Measurements from ENCODE around the gene MAJIN. TPM values are rescaled to one million over a fixed set of nuclear protein-coding genes. Genes with fewer than 3 reads are reported as not detected.

Gene MAJIN
- polyA plus RNA-seq, 3 donors: not detected

- Histone ChIP-seq H3K4me2 (replicated peaks; ENCODE audit: extremely low read depth, low read length, poor library complexity, severe bottlenecking) (no peak overlapping the region), H3K79me2 (ENCODE audit: insufficient read depth, low read length) (no peaks in the 10 kb centered on the region), H3K4me3 (replicated peaks in 1 of 3; ENCODE audit: low read depth in 2 of 3, low read length in 3 of 3) (no peak overlapping the region), H3K4me1 (ENCODE audit: control insufficient read depth in 1 of 2, insufficient read depth in 2 of 2, low read length in 2 of 2) (peaks cover 17 to 24% of the 10 kb centered on the region in 2 donors), H3K9ac (ENCODE audit: insufficient read depth, low read length, poor library complexity, severe bottlenecking) (no peak overlapping the region), H2AFZ (ENCODE audit: insufficient read depth, low read depth, low read length, poor library complexity, severe bottlenecking) (no peak overlapping the region), H3K36me3 (replicated peaks in 1 of 2; ENCODE audit: control insufficient read depth in 1 of 2, insufficient read depth in 2 of 2, low read length in 2 of 2) (no peaks in the 10 kb centered on the region), H3K27me3 (ENCODE audit: control insufficient read depth in 2 of 2, insufficient read depth in 2 of 2, low read length in 2 of 2) (peaks cover 2 to 20% of the 10 kb centered on the region in 2 donors), H3K27ac (ENCODE audit: low read depth in 1 of 2, low read length in 2 of 2) (no peak overlapping the region), H4K20me1 (ENCODE audit: insufficient read depth, low read length) (no peaks in the 10 kb centered on the region), H3K9me3 (replicated peaks in 1 of 2; ENCODE audit: control insufficient read depth in 1 of 2, insufficient read depth in 1 of 2, low read length in 2 of 2) (no peaks in the 10 kb centered on the region)
- peaks cover 23% of the 10 kb centered on the region for H3K4me1 Mint-ChIP-seq
- no peaks in the 10 kb centered on the region for H3K9me3 Mint-ChIP-seq
- H3K27ac Mint-ChIP-seq: no peak overlapping the region
- peaks cover 19 to 29% (median 26%) of the 10 kb centered on the region in 3 donors for H3K27me3 Mint-ChIP-seq (ENCODE audit: low read depth in 3 of 3)
- no peak for DNase-seq
- TF ChIP-seq CTCF (IDR thresholded peaks at IDR 0.05): no peak
- 75% methylated on average over 2 of the region's 3 CpGs for WGBS (ENCODE audit: insufficient coverage)
- H3K36me3 Mint-ChIP-seq: no peaks in the 10 kb centered on the region
- intact Hi-C loops (cut with micrococcal nuclease): no loop called here
- no peak overlapping the region for H3K4me3 Mint-ChIP-seq
These were observed 4.5 kb downstream of the MAJIN start for GRCh38 chr11:64967375-64967774.

DNA sequence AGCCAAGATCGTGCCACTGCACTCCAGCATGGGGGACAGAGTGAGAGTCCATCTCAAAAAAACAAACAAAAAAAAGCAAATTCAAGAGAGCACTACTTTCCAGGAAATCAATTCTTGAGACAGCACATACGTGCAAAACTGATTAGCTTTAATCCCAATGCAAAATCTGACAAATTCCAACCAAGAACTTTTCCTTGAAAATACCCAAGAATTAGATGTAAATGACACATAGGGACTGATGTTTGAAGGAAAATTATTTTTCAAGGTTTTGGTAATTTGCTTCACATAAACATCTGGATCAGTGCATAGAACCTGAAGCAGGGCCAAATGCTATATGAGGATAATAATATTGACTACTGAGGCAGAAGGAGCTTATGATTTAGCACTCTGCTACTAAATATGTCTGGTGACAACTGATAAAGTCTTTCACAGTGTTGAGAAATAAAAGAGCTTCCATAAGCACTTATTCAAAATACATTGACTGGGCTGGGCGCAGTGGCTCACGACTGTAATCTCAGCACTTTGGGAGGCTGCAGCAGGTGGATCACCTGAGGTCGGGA lies 8.8 kb downstream of the MAJIN start:
- Mint-ChIP-seq H3K27ac (no peak overlapping the region), H3K36me3 (no peaks in the 10 kb centered on the region), H3K4me3 (no peak overlapping the region), H3K4me1 (peaks cover 17% of the 10 kb centered on the region), H3K27me3 (ENCODE audit: low read depth in 3 of 3) (peaks cover 3 to 11% (median 3%) of the 10 kb centered on the region in 3 donors), H3K9me3 (no peaks in the 10 kb centered on the region)
- peaks cover 7 to 13% of the 10 kb centered on the region in 2 donors for H3K4me1 ChIP-seq (ENCODE audit: control insufficient read depth in 1 of 2, insufficient read depth in 2 of 2, low read length in 2 of 2)
- H3K27me3 ChIP-seq (ENCODE audit: control insufficient read depth in 2 of 2, insufficient read depth in 2 of 2, low read length in 2 of 2): no peaks in the 10 kb centered on the region
- intact Hi-C loops (cut with micrococcal nuclease): no loop called here
- H3K4me3 ChIP-seq (replicated peaks in 1 of 3; ENCODE audit: low read depth in 2 of 3, low read length in 3 of 3): no peak overlapping the region
- no peak for DNase-seq
- H3K9ac ChIP-seq (ENCODE audit: insufficient read depth, low read length, poor library complexity, severe bottlenecking): no peak overlapping the region
- H3K79me2 ChIP-seq (ENCODE audit: insufficient read depth, low read length): no peaks in the 10 kb centered on the region
- H3K9me3 ChIP-seq (replicated peaks in 1 of 2; ENCODE audit: control insufficient read depth in 1 of 2, insufficient read depth in 1 of 2, low read length in 2 of 2): no peaks in the 10 kb centered on the region
- H4K20me1 ChIP-seq (ENCODE audit: insufficient read depth, low read length): no peaks in the 10 kb centered on the region
- no peak for TF ChIP-seq CTCF (IDR thresholded peaks at IDR 0.05)
- H2AFZ ChIP-seq (ENCODE audit: insufficient read depth, low read depth, low read length, poor library complexity, severe bottlenecking): no peak overlapping the region
- no peak overlapping the region for H3K27ac ChIP-seq (ENCODE audit: low read depth in 1 of 2, low read length in 2 of 2)
- no peak overlapping the region for H3K4me2 ChIP-seq (replicated peaks; ENCODE audit: extremely low read depth, low read length, poor library complexity, severe bottlenecking)
- WGBS (ENCODE audit: insufficient coverage): 100% methylated on average over 1 of the region's 5 CpGs
- H3K36me3 ChIP-seq (replicated peaks in 1 of 2; ENCODE audit: control insufficient read depth in 1 of 2, insufficient read depth in 2 of 2, low read length in 2 of 2): no peaks in the 10 kb centered on the region
